GM13977 (cell line): ENCODE data around the gene ALAS2.
"Not testable (repeated sequence)": the region's sequence is repeated elsewhere in the genome, so short reads cannot be mapped to it uniquely, and the experiment has no call there.

Experiments used
- DNase-seq: peaks from one replicate; pipeline ENCODE4 v3.0.0; 2012; ENCODE audit warnings: low spot score
- in situ Hi-C: fragments of 300-500 bp; cut with MboI; formaldehyde crosslinking; loops from one replicate; pipeline ENCODE4 v1.12.0; 2022; ENCODE audit warnings: low sequenced_read_pairs, low pct_unique_long_range_greater_than_20kb, mixed read lengths, inconsistent platforms; ENCODE audit not compliant: unreplicated experiment
- TF ChIP-seq, protein P1 (sequence below): IDR thresholded peaks from 2 replicates; pipeline ENCODE4 v1.5.1; 2012; ENCODE audit warnings: mild to moderate bottlenecking, control low read depth; ENCODE audit not compliant: insufficient read depth; ENCODE audit errors: extremely low read depth, missing control alignments

ALAS2 gene

DNA sequence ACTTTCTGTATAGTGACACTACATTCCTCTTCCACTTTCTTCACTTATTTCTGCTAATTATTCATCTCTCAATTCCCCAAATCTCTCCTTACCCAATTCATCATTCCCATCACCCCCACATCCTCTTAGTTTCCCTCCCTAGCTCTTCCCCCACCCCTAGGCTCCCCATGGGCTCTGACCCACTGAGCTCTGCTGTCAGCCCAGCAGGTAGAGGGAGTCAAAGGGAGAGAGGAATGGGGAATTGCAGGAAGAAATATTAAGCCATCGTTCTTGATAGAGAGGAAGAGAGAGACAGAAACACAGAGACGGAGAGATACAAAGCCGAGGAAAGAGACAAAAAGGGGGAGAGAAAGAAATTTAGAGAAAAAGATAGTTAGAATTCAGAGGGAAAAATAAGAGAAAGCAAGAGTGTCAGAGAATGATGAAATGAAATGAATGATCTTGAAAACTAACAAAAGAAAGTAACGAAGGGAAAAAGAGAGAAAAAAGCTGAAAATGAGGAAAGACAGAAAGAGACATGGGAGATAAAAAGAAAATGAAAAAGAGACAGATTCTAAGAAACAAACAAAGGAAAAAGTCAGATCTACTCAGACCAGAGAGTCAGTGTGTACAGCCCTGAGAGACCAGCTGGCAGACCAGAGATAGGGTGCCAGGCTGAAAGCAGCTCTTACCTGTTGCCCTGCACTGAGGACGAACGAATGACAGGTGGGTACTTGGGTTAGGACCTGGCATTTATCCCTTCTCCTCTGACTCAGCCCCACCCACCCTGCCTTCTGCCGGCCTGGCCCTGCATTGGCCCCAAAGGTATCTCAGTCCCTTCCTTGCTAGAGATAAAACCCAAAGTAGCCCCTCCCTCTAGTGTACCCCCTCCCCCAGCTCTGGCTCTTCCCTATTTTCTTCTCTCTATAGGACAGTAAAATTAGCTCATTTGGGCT, at the start of gene ALAS2:
ALAS2 (minus strand) TSS at position 707 of the 935 bp plus-strand sequence. CDS start 4,977 bp downstream, outside the sequence.
- no peak for DNase-seq
- TF ChIP-seq, protein P1, sequence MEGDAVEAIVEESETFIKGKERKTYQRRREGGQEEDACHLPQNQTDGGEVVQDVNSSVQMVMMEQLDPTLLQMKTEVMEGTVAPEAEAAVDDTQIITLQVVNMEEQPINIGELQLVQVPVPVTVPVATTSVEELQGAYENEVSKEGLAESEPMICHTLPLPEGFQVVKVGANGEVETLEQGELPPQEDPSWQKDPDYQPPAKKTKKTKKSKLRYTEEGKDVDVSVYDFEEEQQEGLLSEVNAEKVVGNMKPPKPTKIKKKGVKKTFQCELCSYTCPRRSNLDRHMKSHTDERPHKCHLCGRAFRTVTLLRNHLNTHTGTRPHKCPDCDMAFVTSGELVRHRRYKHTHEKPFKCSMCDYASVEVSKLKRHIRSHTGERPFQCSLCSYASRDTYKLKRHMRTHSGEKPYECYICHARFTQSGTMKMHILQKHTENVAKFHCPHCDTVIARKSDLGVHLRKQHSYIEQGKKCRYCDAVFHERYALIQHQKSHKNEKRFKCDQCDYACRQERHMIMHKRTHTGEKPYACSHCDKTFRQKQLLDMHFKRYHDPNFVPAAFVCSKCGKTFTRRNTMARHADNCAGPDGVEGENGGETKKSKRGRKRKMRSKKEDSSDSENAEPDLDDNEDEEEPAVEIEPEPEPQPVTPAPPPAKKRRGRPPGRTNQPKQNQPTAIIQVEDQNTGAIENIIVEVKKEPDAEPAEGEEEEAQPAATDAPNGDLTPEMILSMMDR: no peak
- in situ Hi-C loops: loop anchor here (25.0 kb wide), 1 partner anchor 93 kb away; no protein-coding TSS in a partner anchor

DNA sequence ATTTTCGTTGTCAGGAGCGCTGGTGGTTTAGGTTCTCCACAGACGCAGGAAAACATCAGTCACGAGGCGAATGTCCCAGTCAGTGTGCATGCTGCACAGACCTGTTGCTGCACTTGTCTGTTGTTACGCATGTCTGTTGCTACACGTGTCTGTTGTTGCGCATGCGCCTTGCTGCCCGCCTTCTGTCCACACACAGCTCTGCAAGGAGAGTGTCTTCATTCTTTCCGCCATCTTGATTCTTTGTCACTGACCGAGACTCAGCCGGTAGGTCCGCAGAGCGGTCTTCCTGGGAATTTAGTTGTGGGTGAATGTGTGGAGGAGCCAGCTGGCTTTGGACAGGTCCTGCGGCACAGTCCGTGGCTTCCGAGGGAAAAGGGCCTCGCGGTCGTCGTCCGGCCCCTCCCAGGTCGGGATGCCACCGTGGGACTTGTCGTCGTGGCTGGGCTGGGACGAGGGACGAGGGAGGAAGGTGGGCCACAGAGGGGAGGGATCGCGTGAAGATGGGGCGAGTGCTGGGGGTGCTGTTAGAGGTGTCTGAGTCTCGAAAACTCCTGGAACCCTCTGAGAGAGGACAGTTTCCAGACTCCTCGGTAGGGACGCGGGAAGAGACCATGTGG, 44.2 kb upstream of the ALAS2 start, which contains the start of gene PAGE2B:
PAGE2B (plus strand) TSS at position 180 of the 617 bp plus-strand sequence. CDS start 1,012 bp downstream, outside the sequence.
- TF ChIP-seq, protein P1: no peak
- no peak for DNase-seq
- in situ Hi-C loops: no loop called here

- no peak for DNase-seq
- in situ Hi-C loops: no loop called here
- TF ChIP-seq, protein P1: no peak
These were observed 41.5 kb upstream of the ALAS2 start for GRCh38 chrX:55072286-55072685.

DNA sequence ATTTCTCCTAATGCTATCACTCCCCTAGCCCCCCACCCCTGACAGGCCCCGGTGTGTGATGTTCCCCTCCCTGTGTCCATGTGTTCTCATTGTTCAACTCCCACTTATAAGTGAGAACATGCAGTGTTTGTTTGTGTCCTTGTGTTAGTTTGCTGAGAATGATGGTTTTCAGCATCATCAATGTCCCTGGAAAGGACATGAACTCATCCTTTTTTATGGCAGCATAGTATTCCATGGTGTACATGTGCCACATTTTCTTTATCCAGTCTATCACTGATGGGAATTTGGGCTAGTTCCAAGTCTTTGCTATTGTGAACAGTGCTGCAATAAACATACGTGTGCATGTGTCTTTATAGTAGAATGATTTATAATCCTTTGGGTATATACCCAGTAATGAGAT, 36.4 kb upstream of the ALAS2 start:
- DNase-seq, in situ Hi-C loops: not testable (repeated sequence)

DNA sequence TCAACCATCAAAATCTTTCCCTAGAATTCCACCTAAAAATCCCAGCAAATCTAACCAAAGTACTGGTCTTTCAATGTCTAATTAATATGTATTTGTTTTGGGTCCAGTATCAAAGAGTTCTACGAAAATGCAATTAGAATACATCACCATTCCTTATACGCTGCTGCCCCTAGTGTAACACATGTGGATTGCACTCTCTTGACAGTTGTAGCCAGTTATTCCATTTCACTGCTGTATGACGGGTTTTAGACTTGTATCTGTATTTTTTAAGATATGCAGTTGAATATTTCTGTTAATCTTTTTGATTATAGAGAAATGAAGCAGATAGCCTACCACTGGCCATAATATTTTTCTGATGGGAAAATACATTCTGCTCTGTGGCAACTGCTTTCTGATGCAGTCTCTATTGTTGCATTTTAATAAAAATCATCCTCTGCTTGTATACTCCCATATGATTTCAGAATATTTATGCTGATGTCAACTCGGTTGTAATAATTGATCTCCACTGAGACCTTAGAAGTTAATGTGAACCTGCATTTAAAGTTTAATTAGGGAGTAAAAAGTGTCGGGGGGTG, 27.0 kb upstream of the ALAS2 start:
- in situ Hi-C loops: no loop called here
- peak; percentile 34 for DNase-seq
- TF ChIP-seq, protein P1: peak; percentile 68

- TF ChIP-seq, protein P1: no peak
- in situ Hi-C loops: no loop called here
- no peak for DNase-seq
These were observed 26.3 kb upstream of the ALAS2 start for GRCh38 chrX:55056820-55057674.

DNA sequence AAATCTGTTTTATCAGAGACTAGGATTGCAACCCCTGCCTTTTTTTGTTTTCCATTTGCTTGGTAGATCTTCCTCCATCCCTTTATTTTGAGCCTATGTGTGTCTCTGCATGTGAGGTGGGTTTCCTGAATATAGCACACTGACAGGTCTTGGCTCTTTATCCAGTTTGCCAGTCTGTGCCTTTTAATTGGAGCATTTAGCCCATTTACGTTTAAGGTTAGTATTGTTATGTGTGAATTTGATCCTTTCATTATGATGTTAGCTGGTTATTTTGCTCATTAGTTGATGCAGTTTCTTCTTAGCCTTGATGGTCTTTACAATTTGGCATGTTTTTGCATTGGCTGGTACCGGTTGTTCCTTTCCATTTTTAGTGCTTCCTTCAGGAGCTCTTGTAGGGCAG, 19.8 kb upstream of the ALAS2 start:
- in situ Hi-C loops, DNase-seq: not testable (repeated sequence)
